DOHH2 (cell line): Measurements from ENCODE around the gene CBLN3.

ENCODE experiments used
- H3F3A ChIP-seq: fragments of 200-600 bp; sonication (generic), shearing (Covaris generic); 2 replicates; pipeline ENCODE4 v1.6.0; 2016; ENCODE audit warnings: antibody characterized with exemption, mild to moderate bottlenecking; ENCODE audit not compliant: control insufficient read depth, insufficient read depth
- H3K27ac ChIP-seq: fragments of 200-600 bp; sonication (generic); 2 replicates; pipeline ENCODE4 v1.5.1; 2014; ENCODE audit warnings: low read depth, mild to moderate bottlenecking, low read length, moderate library complexity
- H3K27me3 ChIP-seq: fragments of 200-600 bp; sonication (generic); 2 replicates; pipeline ENCODE4 v1.6.1; 2014; ENCODE audit warnings: mild to moderate bottlenecking, low read length, mixed read lengths; ENCODE audit not compliant: control insufficient read depth
- H3K36me3 ChIP-seq: fragments of 200-600 bp; sonication (generic); 2 replicates; pipeline ENCODE4 v1.6.1; 2014; ENCODE audit warnings: mild to moderate bottlenecking, low read length, moderate library complexity, mixed read lengths; ENCODE audit not compliant: control insufficient read depth
- H3K4me1 ChIP-seq: fragments of 200-600 bp; sonication (generic); 2 replicates; pipeline ENCODE4 v1.6.1; 2014; ENCODE audit warnings: mild to moderate bottlenecking, low read length, mixed read lengths; ENCODE audit not compliant: control insufficient read depth
- H3K4me2 ChIP-seq: fragments of 200-600 bp; sonication (generic); 2 replicates; pipeline ENCODE4 v1.6.0; 2014; ENCODE audit warnings: mild to moderate bottlenecking, low read length, moderate library complexity
- H3K4me3 ChIP-seq: fragments of 200-600 bp; sonication (generic); 2 replicates; pipeline ENCODE4 v1.5.1; 2014; ENCODE audit warnings: mild to moderate bottlenecking, low read length, mixed read lengths
- H3K79me2 ChIP-seq: fragments of 200-600 bp; sonication (generic); 2 replicates; pipeline ENCODE4 v1.6.1; 2014; ENCODE audit warnings: mild to moderate bottlenecking, low read length, mixed read lengths; ENCODE audit not compliant: control insufficient read depth
- H3K9me2 ChIP-seq: fragments of 200-600 bp; sonication (generic); replicated peaks from 2 replicates; pipeline ENCODE4 v1.6.1; 2014; ENCODE audit warnings: mild to moderate bottlenecking, low read length, mixed read lengths; ENCODE audit not compliant: control insufficient read depth
- H3K9me3 ChIP-seq: fragments of 200-600 bp; sonication (generic); 2 replicates; pipeline ENCODE4 v1.6.1; 2014; ENCODE audit warnings: antibody characterized with exemption, low read length, mixed read lengths; ENCODE audit not compliant: control insufficient read depth, insufficient read depth
- H4K20me1 ChIP-seq: fragments of 200-600 bp; sonication (generic); 2 replicates; pipeline ENCODE4 v1.6.0; 2014; ENCODE audit warnings: low read depth, mild to moderate bottlenecking, antibody characterized with exemption, low read length, moderate library complexity; ENCODE audit not compliant: control insufficient read depth, insufficient read depth
- CTCF ChIP-seq: fragments of 200-600 bp; sonication (generic); IDR thresholded peaks from one replicate; pipeline ENCODE4 v1.5.1; 2014; ENCODE audit warnings: antibody characterized with exemption, mild to moderate bottlenecking, low read depth, low read length; ENCODE audit not compliant: poor library complexity, severe bottlenecking
- EZH2phosphoT487 ChIP-seq: fragments of 200-600 bp; sonication (generic); IDR thresholded peaks from 2 replicates; pipeline ENCODE4 v1.6.1; 2017; ENCODE audit warnings: borderline replicate concordance, mild to moderate bottlenecking, antibody characterized with exemption, low read length, moderate library complexity, mixed read lengths

The CBLN3 gene

GRCh38 chr14:24465805-24466204, 36.3 kb upstream of the CBLN3 start:
- no peaks in the 10 kb centered on the region for H3K36me3 ChIP-seq
- H3K4me3 ChIP-seq = no peak overlapping the region
- H3K9me3 ChIP-seq = no peaks in the 10 kb centered on the region
- no peaks in the 10 kb centered on the region for H3K9me2 ChIP-seq
- H3K4me2 ChIP-seq = no peak overlapping the region
- no peaks in the 10 kb centered on the region for H3F3A ChIP-seq
- H3K27ac ChIP-seq = no peak overlapping the region
- H3K4me1 ChIP-seq = no peaks in the 10 kb centered on the region
- no peaks in the 10 kb centered on the region for H3K27me3 ChIP-seq
- no peaks in the 10 kb centered on the region for H3K79me2 ChIP-seq
- H4K20me1 ChIP-seq = no peaks in the 10 kb centered on the region
- no peak for TF ChIP-seq EZH2phosphoT487
- no peak for TF ChIP-seq CTCF

GRCh38 chr14:24465368-24465767, 35.9 kb upstream of the CBLN3 start:
- H3K4me2 ChIP-seq = no peak overlapping the region
- no peaks in the 10 kb centered on the region for H4K20me1 ChIP-seq
- H3K36me3 ChIP-seq = no peaks in the 10 kb centered on the region
- no peaks in the 10 kb centered on the region for H3K27me3 ChIP-seq
- H3K79me2 ChIP-seq = no peaks in the 10 kb centered on the region
- H3K4me1 ChIP-seq = no peaks in the 10 kb centered on the region
- H3K27ac ChIP-seq = no peak overlapping the region
- H3K4me3 ChIP-seq = no peak overlapping the region
- no peaks in the 10 kb centered on the region for H3K9me2 ChIP-seq
- no peaks in the 10 kb centered on the region for H3F3A ChIP-seq
- no peaks in the 10 kb centered on the region for H3K9me3 ChIP-seq
- no peak for TF ChIP-seq CTCF

- no peaks in the 10 kb centered on the region for H3K9me2 ChIP-seq
- no peaks in the 10 kb centered on the region for H3F3A ChIP-seq
- H3K4me2 ChIP-seq = no peak overlapping the region
- no peaks in the 10 kb centered on the region for H3K9me3 ChIP-seq
- H3K27ac ChIP-seq = no peak overlapping the region
- H3K36me3 ChIP-seq = no peaks in the 10 kb centered on the region
- no peak overlapping the region for H3K4me3 ChIP-seq
- no peaks in the 10 kb centered on the region for H3K27me3 ChIP-seq
- H3K4me1 ChIP-seq = no peaks in the 10 kb centered on the region
- H3K79me2 ChIP-seq = no peaks in the 10 kb centered on the region
- TF ChIP-seq CTCF = no peak
- no peak for TF ChIP-seq EZH2phosphoT487
- H4K20me1 ChIP-seq = no peaks in the 10 kb centered on the region
These were observed 34.7 kb upstream of the CBLN3 start for GRCh38 chr14:24463884-24464785.
